Fibroblast of pulmonary artery (primary cell): Measurements from ENCODE around the gene TTLL7.

ENCODE experiments used
- DNase-seq: peaks from one replicate; pipeline ENCODE4 v3.0.0-alpha.2; 2010; ENCODE audit warnings: low read depth
- H3K4me3 ChIP-seq: replicated peaks from 2 replicates; pipeline ENCODE4 v1.5.1; 2011; ENCODE audit warnings: low read depth, mild to moderate bottlenecking, control low read depth, low read length, moderate library complexity
- CTCF ChIP-seq: IDR thresholded peaks from 2 replicates; pipeline ENCODE4 v1.5.1; 2011; ENCODE audit warnings: mild to moderate bottlenecking, control low read depth, low read length, inconsistent platforms; ENCODE audit errors: missing control alignments

Gene TTLL7

DNA sequence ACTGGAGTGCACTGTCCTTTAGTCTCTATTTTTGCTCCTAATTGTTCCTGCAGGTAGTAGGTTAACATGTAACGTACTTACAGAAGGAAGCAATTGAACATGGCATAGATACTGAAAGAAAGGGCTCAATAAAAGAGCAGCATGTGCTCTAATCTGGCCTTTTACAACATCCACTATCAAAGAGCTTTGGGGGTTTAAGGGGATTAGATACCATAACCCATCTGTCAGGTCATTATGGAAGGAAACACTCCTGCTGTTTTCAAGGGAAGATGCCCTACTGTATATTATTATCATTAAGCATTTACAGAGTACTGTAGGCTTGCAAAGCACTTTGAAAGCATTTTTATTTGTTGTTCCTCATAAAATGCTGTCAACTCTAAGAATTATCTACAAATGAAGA, 152.8 kb downstream of the TTLL7 start:
- no peak for TF ChIP-seq CTCF
- DNase-seq = no peak
- no peak overlapping the region for H3K4me3 ChIP-seq

DNA sequence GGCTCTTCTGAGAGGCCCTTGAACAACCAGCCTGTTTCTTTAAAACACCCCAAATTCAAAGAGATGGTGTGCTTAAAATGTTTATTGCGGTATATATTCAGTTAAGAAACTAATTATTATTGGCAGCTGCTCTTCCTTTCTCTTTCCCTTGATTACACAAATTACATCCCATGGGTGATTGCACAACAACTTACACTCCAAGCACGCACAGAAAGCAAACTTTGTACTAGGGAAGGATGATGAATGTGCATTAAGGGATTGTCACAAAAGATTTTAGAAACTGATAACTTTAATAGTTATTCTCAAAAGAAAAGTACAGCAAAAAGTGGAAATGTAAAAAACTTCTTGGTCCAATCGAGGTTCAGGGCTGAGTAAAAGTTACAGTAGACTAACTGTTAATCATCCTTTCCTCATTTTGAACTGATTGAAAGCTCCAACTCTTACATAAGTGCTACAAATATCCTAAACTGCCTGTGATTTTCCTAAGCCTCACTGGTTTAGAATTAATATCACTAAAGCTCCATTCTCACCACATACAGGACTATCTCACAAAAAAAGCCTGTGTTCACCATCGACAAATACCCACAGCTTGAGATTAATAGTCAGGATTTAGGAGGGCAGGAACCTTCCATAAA, 153.4 kb downstream of the TTLL7 start:
- peak; percentile 13 for DNase-seq
- no peak for TF ChIP-seq CTCF
- H3K4me3 ChIP-seq = no peak overlapping the region

DNA sequence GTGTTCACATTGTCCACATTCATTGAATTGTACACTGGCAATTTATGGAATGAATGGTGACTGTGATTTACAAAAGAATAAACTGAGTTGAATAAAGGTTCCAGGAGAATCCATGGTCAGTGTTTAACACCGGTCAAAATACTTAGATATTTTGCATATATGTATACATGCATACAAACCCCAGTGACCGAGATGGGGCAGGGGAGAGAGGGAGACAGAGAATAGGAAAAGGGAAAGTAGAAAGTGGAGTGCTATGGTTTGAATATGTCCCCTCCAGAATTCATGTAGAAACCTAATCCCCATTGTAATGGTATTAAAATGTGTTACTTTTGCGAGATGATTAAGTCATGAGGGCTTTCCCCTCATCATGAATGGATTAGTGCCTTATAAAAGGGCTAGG, 154.4 kb downstream of the TTLL7 start:
- no peak for DNase-seq
- TF ChIP-seq CTCF = no peak
- H3K4me3 ChIP-seq = no peak overlapping the region

- TF ChIP-seq CTCF = no peak
- DNase-seq = peak; percentile 41
- no peak overlapping the region for H3K4me3 ChIP-seq
Observed at GRCh38 chr1:83839566-83840173, 159.3 kb downstream of the TTLL7 start.

DNA sequence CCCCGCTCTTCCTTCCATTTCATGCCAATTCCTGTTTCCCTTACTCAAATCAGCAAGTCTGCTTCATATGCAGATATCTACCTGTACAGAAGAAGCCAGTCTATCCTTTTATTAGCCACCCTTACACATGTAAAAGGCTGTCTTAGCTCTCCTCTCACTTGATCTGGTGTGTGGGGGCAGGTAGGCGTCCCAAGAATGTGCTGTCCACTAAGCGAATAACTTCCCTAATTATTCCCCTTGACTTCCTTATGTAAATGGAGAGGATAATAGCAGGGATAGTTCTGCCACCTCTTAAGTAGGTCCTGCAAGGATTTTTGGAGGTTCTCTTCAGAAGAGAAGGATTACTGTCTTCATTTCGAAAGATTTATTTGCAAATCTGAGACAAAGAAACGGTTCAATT, 160.4 kb downstream of the TTLL7 start:
- no peak for TF ChIP-seq CTCF
- no peak overlapping the region for H3K4me3 ChIP-seq
- DNase-seq = no peak

- no peak for TF ChIP-seq CTCF
- H3K4me3 ChIP-seq = no peak overlapping the region
- DNase-seq = no peak
Observed at GRCh38 chr1:83836543-83836942, 162.4 kb downstream of the TTLL7 start.
